HG02588 (cell line): ENCODE measurements around the gene SMIM28.
"Not testable (repeated sequence)": the region's sequence is repeated elsewhere in the genome, so short reads cannot be mapped to it uniquely, and the experiment has no call there.

Source experiments
- ATAC-seq: cut with Tn5 transposase; IDR thresholded peaks from one replicate; pipeline ENCODE4 v1.9.1; 2021; ENCODE audit warnings: mild to moderate bottlenecking, moderate library complexity; ENCODE audit not compliant: unreplicated experiment

Gene SMIM28

GRCh38 chr6:138403801-138404665, 26.3 kb downstream of the SMIM28 start, which contains the start of gene HEBP2:
TSS of gene HEBP2 (plus strand) at chr6:138404223. CDS start at chr6:138404496, 273 bp downstream.
- peak; percentile 94 for ATAC-seq

- ATAC-seq: peak; percentile 7
Measured at GRCh38 chr6:138404666-138405337, 27.1 kb downstream of the SMIM28 start.

GRCh38 chr6:138405816-138406413, 28.2 kb downstream of the SMIM28 start:
- no peak for ATAC-seq

- no peak for ATAC-seq
Measured at GRCh38 chr6:138406443-138406842, 28.7 kb downstream of the SMIM28 start.

- no peak for ATAC-seq
Measured at GRCh38 chr6:138410048-138410735, 32.5 kb downstream of the SMIM28 start.

- no peak for ATAC-seq
Measured at GRCh38 chr6:138410972-138411880, 33.5 kb downstream of the SMIM28 start.

- no peak for ATAC-seq
Measured at GRCh38 chr6:138415125-138415524, 37.4 kb downstream of the SMIM28 start.

- no peak for ATAC-seq
Measured at GRCh38 chr6:138416206-138416605, 38.5 kb downstream of the SMIM28 start.

GRCh38 chr6:138417493-138418117, 39.9 kb downstream of the SMIM28 start:
- ATAC-seq: no peak

- ATAC-seq: no peak
Measured at GRCh38 chr6:138418118-138418742, 40.5 kb downstream of the SMIM28 start.

- ATAC-seq: no peak
Measured at GRCh38 chr6:138419766-138420165, 42.1 kb downstream of the SMIM28 start.

- ATAC-seq: no peak
Measured at GRCh38 chr6:138420356-138420755, 42.7 kb downstream of the SMIM28 start.

- ATAC-seq: no peak
Measured at GRCh38 chr6:138421089-138421488, 43.4 kb downstream of the SMIM28 start.

- no peak for ATAC-seq
Measured at GRCh38 chr6:138421608-138422007, 43.9 kb downstream of the SMIM28 start.

- ATAC-seq: no peak
Measured at GRCh38 chr6:138422861-138423260, 45.2 kb downstream of the SMIM28 start.

GRCh38 chr6:138424004-138424904, 46.5 kb downstream of the SMIM28 start:
- ATAC-seq: no peak

- ATAC-seq: not testable (repeated sequence)
Measured at GRCh38 chr6:138425256-138425655, 47.6 kb downstream of the SMIM28 start.

GRCh38 chr6:138426500-138427123, 48.9 kb downstream of the SMIM28 start:
- ATAC-seq: no peak
